Measurements from ENCODE around the gene FBXO40.

FBXO40 gene

DNA sequence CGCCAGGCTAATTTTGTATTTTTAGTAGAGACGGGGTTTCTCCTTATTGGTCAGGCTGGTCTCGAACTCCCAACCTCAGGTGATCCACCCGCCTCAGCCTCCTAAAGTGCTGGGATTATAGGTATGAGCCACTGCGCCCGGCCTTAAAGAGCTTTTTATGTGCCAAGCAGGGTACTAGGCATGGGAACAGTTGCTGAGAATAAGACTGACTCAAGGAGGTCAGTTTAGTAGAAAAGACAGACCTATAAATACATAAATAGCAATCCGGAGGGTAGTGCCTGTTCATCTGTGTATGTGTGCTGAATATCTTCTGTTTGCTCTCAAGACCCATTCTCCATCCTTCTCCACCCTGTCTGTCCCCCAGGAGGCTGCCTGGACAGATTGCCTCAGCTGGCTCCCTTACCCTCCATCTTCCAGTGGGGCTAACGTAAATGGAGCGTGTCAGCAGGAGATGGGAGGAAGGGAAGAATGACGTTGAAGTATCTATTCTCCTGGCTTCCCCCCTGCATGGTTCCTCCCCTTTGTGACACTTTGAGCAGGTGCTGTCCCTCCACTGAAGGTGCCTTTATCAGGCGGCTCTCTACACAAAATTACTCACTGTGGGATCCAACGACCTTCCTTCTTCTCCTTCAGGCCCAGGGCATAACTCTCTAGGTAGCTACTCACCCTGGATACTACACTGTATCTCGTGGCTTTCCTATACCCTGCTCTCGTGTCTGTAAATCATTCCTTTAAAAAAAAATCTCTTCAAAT is 31.1 kb downstream of the FBXO40 start:
- TF ChIP-seq, protein P1, sequence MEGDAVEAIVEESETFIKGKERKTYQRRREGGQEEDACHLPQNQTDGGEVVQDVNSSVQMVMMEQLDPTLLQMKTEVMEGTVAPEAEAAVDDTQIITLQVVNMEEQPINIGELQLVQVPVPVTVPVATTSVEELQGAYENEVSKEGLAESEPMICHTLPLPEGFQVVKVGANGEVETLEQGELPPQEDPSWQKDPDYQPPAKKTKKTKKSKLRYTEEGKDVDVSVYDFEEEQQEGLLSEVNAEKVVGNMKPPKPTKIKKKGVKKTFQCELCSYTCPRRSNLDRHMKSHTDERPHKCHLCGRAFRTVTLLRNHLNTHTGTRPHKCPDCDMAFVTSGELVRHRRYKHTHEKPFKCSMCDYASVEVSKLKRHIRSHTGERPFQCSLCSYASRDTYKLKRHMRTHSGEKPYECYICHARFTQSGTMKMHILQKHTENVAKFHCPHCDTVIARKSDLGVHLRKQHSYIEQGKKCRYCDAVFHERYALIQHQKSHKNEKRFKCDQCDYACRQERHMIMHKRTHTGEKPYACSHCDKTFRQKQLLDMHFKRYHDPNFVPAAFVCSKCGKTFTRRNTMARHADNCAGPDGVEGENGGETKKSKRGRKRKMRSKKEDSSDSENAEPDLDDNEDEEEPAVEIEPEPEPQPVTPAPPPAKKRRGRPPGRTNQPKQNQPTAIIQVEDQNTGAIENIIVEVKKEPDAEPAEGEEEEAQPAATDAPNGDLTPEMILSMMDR (IDR thresholded peaks at IDR 0.05; ENCODE audit: low read depth, low read length): no peak
- DNase-seq (ENCODE audit: extremely low read depth, low read depth): no peak

DNA sequence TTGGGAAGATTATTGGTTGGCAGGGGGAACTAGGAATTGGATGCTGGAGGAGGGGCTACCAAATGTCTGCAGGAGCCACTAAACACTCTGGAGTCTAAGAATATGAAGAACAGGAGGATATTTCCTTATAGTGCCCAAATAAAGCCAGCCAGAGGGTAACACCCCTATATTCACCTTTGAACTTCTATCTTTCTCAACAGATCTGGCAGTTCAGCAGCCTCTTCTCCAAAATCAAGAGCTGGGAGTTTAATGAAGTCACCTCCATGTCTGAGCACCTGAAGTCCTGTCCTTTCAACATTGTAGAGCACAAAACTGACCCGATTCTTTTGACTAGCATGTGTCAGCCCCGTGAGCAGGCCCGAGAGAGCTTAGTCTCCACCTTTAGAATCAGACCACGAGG is 33.3 kb downstream of the FBXO40 start:
- DNase-seq (ENCODE audit: extremely low read depth, low read depth): no peak
- TF ChIP-seq, protein P1 (IDR thresholded peaks at IDR 0.05; ENCODE audit: low read depth, low read length): no peak

DNA sequence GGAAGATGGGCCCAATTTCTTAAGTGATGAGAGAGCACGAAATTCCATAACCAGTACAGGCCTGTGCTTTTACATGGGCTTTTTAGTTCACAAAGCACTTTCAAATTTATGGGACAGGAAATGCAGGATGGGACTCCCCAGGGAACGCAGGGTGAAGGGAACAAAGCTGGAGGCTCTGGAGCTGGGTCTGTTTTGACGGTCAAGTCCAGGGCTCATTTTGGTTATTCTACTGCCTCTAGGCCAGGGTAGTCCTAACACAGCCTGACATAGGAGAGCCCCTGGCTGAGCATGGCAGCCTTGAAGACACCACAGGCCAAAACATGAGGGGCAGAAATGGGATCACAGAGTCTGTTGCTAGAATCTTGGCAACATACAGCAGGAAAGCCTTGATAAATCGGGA is 34.0 kb downstream of the FBXO40 start:
- no peak for DNase-seq (ENCODE audit: extremely low read depth, low read depth)
- TF ChIP-seq, protein P1 (IDR thresholded peaks at IDR 0.05; ENCODE audit: low read depth, low read length): no peak

DNA sequence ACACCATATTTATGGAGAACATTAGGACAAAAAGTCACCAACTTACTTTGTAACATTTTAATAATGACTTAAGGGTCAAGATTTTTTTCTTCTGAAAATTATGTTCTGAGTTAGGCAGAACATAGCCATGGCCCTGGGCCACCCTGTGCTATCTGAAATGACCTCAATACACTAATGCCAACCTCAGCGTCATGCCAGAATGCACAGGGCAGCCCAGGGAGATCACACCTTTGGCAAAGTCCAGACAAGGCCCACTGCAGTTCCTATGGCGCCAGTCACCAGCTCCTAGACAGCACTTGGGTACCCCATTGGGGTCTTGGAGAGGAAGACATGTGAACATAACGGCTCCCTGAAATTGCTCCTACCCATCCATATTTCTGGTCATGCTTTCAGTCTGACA is 34.4 kb downstream of the FBXO40 start:
- no peak for DNase-seq (ENCODE audit: extremely low read depth, low read depth)
- TF ChIP-seq, protein P1 (IDR thresholded peaks at IDR 0.05; ENCODE audit: low read depth, low read length): no peak

DNA sequence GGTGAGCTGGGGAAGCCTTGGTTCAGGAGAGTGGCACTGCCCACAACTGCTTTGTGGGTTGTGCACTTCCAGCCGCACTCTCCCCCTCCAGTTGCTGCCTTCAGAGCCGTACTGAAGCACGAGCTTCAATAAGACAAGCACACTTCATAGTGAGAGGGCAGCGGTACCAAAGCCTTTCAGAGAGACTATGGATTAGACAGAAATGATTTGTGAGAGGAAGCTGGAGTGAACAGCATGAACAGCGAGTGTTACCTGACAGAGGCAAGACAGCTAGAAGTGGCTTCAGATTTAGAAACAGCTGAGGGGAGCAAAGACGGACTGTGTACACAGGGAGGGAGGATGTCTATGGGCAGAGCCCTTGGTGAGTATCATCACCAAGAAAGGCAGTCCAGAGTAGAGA is 36.4 kb downstream of the FBXO40 start:
- DNase-seq (ENCODE audit: extremely low read depth, low read depth): no peak
- TF ChIP-seq, protein P1 (IDR thresholded peaks at IDR 0.05; ENCODE audit: low read depth, low read length): no peak

DNA sequence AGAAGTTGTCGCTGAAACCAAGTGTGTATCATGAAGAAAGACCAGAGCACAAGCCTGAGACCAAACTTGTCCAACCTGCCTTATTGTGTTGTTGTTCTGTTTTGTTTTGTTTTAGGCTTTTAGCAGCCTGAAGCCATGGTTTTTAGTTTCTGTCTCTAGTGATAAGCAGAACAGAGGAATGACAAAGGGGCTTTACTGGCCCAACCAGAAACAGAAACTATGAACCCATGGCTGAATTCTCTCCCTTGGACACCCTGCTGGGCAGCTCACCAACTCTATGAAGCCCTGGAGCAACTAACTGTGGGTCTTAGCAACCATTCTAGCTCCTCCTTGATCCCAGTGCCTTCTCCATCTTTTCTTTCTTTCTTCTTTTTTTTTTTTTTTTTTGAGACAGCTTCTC is 37.2 kb downstream of the FBXO40 start:
- TF ChIP-seq, protein P1 (IDR thresholded peaks at IDR 0.05; ENCODE audit: low read depth, low read length): no peak
- DNase-seq (ENCODE audit: extremely low read depth, low read depth): no peak

DNA sequence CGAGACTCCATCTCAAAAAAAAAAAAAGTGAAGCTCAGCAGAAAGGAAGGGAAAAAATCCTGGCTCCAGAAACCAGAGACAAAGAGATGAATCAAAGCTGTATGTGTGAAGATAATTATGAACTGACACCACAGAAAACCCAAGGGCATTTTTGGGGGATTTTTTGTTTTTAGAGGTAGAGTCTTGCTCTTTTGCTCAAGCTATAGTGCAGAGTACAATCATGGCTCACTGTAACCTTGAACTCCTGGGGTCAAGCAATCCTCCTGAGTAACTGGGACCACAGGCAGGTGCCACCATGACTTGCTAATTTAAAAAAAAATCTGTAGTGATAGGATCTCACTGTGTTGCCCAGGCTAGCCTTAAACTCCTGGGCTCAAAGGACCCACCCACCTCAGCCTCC is 44.7 kb downstream of the FBXO40 start:
- TF ChIP-seq, protein P1 (IDR thresholded peaks at IDR 0.05; ENCODE audit: low read depth, low read length): no peak
- DNase-seq (ENCODE audit: extremely low read depth, low read depth): no peak
